Putamen (tissue), 1 donor: ENCODE measurements around the gene DOHH.
"Not testable (repeated sequence)": the region's sequence is repeated elsewhere in the genome, so short reads cannot be mapped to it uniquely, and the experiment has no call there.

ENCODE experiments used
- DNase-seq: peaks from one replicate; pipeline ENCODE4 v3.0.0-alpha.2; 2016; ENCODE audit warnings: low spot score

Gene DOHH

DNA sequence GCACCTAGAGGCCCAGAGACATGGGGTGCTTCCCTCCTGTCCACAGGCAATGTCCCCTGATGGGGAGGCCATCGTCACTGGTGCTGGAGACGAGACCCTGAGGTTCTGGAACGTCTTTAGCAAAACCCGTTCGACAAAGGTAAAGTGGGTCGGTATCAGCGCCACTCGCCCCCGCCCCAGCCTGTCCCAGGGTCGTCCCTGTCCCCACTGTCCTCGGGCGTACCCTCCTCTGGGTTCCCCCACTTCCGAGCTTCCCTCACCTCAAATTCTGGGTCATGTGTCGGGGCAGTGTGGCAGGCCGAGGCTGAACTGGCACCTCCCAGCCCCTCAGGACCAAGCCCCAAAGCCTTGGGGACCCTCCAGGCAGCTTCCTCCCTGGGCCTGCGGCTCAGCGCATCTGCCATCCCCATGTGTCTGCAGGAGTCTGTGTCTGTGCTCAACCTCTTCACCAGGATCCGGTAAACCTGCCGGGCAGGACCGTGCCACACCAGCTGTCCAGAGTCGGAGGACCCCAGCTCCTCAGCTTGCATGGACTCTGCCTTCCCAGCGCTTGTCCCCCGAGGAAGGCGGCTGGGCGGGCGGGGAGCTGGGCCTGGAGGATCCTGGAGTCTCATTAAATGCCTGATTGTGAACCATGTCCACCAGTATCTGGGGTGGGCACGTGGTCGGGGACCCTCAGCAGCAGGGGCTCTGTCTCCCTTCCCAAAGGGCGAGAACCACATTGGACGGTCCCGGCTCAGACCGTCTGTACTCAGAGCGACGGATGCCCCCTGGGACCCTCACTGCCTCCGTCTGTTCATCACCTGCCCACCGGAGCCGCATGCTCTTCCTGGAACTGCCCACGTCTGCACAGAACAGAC lies 34.1 kb upstream of the DOHH start:
- no peak for DNase-seq

GRCh38 chr19:3533563-3534216 lies 33.2 kb upstream of the DOHH start:
- no peak for DNase-seq

GRCh38 chr19:3533033-3533432 lies 32.6 kb upstream of the DOHH start:
- DNase-seq = no peak

GRCh38 chr19:3532154-3532786 lies 31.8 kb upstream of the DOHH start:
- no peak for DNase-seq

DNA sequence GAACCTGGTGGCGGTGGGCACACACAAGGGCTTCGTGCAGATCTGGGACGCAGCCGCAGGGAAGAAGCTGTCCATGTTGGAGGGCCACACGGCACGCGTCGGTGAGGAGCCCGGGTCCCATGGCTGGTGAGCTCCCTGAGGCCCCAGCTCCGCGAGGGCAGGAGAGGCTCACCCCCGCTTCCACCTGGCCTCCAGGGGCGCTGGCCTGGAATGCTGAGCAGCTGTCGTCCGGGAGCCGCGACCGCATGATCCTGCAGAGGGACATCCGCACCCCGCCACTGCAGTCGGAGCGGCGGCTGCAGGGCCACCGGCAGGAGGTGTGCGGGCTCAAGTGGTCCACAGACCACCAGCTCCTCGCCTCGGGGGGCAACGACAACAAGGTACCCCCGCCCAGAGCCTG lies 31.2 kb upstream of the DOHH start:
- no peak for DNase-seq

DNA sequence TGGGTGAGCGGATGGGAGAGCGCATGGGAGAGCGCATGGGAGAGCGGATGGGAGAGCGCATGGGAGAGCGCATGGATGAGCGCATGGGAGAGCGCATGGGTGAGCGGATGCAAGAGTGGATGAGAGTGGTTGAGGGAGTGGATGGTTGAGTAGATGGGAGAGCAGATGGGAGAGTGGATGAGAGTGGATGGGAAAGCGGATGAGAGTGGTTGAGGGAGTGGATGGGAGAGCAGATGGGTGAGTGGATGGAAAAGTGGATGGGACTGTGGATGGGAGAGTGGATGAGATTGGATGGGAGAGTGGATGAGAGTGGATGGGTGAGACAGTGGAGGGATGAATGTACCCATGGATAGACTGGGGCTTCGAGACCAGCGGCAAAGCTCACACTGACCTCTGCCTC lies 29.9 kb upstream of the DOHH start:
- no peak for DNase-seq

- not testable (repeated sequence) for DNase-seq
Measured at GRCh38 chr19:3529299-3529698, 28.8 kb upstream of the DOHH start.

DNA sequence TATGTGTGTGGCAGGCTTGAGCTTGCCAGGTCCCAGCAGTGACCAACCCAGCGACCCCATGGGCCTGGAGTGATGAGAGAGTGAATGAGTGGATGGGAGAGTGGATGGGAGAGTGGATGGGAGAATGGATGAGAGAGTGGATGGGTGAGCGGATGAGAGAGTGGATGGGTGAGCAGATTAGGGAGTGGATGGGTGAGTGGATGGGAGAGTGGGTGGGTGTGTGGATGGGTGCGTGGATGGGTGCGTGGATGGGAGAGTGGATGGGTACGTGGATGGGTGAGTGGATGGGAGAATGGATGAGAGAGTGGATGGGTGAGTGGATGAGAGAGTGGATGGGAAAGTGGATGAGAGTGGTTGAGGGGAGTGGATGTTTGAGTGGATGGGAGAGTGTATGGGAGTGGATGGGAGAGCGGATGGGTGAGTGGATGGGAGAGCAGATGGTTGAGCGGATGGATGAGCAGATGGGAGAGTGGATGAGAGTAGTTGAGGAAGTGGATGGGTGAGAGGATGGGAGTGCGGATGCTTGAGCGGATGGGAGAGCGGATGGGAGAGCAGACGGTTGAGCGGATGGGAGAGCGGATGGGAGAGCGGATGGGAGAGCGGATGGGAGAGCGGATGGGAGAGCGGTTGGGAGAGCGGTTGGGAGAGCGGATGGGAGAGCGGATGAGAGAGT lies 28.2 kb upstream of the DOHH start:
- DNase-seq = no peak

DNA sequence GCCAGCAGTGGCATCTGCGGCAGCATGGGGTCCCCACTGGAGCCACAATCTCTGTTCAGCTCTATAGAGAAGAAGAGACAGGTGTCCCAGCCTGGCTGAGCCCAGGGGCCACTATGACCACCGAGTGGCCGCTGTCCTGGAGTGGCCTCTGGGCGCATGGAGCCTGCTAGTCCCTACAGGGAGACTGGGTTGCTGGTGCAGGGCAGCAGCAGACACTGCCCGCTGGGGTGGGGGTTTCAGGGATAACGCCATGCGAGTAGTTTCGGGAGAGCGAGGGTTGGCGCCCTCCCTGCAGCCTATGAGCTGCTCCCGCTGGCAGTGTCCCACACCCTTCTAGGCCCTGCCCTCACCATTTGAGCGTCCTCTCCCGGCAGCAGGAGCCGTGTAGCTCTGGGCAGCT lies 27.6 kb upstream of the DOHH start:
- no peak for DNase-seq

DNA sequence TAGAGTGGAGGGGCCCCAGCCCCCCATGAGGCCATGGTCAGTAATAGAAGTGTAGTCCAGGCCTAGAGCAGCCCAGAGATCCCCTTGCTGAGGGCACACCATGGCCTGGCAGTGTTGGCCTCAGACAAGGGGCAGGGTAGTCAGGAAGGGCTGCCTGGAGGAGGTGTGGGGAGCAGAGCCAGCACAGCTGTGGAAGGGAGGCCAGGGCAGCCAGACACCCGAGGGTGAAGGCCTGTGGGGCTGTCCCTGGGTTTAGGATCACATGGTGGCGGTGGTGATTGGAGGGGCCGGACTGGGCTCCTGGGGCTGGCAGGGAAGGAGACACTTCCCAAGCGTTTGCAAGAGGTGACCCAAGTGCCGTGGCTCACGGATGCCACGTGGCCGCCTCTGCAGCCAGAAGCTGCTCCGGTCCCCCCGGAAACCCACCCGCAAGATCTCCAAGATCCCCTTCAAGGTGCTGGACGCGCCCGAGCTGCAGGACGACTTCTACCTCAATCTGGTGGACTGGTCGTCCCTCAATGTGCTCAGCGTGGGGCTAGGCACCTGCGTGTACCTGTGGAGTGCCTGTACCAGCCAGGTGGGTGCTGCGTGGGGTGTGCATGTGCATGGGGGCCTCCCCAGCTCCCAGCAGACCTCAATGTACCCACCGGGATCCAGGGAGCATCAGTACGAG lies 26.9 kb upstream of the DOHH start:
- DNase-seq = no peak

DNA sequence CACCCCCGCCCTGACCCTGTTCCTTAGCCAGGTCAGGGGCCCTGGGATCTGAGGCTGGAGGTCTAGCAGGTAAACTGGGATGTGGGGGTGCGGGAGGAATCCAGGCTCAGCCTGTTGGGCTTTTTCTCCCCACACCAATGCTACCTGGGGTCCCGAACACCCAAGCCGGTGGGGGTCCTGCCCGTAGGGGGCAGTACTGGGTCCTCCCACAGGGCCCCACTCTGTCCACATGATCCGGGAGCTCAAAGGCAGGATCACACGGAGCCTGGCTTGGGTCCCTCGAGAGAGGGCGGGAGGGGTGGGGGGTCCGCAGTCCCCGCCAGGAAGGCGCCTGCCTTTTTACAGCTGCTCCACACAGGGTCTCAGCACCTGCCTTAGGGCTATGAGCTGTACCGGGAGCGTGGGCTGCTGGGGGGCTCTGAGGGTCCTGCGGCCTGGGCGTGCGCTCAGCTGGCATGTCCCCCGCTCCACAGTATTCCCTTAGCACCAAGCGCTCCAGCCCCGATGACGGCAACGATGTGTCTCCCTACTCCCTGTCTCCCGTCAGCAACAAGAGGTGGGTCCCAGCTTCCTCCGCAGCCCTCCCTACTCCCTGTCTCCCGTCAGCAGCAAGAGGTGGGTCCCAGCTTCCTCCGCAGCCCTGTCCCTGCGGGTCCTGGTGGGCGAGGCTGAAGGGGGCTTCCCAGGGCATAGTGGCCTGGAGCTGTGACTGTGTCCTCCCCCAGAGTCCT lies 26.2 kb upstream of the DOHH start:
- DNase-seq = no peak

- DNase-seq = no peak
Measured at GRCh38 chr19:3524904-3525451, 24.5 kb upstream of the DOHH start.

DNA sequence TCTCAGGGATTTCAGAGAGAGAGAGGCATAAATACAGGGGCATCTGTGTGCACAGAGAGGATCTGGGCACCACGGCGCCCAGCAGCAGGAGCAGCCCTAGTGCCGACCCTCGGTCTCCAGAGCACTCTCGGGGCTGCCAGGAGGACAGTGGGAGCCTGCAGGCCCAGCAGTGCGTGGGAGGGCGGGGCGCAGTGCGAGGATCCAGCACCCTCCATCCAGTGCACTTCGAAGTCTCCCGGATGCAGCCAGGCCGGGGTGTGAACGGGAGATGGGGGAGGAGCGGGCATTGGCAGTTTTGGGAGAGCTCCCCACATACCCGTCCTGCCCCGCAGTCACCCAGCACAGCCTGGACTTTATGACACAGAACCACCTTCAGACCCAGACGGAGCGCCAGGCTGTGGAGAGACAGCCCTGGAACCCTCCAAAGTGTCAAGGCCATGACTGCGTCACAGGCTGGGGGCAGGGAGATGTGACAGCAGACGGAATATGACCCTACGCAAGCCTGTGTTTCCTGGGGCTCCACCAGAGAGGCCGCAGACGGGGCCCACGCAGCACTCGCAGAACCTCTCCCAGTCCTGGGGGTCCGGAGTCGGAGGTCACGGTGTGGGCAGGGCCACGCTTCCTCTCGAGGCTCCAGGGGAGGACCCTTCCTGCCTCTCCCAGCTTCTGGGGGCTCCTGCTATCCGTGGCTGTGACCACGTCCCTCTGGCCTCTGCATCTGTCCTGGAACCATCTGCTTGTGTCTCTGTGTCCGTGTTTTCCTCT lies 23.8 kb upstream of the DOHH start:
- no peak for DNase-seq

GRCh38 chr19:3523361-3524077 lies 23.0 kb upstream of the DOHH start:
- no peak for DNase-seq

- DNase-seq = no peak
Measured at GRCh38 chr19:3522421-3523360, 22.2 kb upstream of the DOHH start.

DNA sequence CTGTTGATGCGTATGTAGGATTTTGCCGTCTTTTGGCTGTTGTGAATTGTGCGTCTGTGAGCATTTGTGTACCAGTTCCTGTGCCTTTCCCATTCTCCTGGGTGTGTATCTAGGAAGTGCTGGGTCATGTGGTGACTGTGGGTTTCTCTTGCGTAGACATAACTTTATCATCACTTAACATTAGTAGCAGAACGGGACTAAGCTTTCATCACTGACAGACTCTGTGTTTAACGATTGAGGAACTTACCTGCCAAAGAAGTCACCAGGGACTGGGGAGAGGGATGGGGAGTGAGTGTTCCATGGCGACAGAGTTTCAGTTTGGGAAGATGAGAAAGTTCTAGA lies 20.6 kb upstream of the DOHH start:
- DNase-seq = no peak

GRCh38 chr19:3520166-3521103 lies 20.0 kb upstream of the DOHH start:
- DNase-seq = no peak
